Adipocyte (in vitro differentiated cells): ENCODE results near the gene UNCX.
A peak's percentile ranks its signal among the peaks of the same experiment; 100 is the strongest.

ENCODE experiments used
- DNase-seq: peaks from one replicate; pipeline ENCODE4 v3.0.0-alpha.2; 2015; ENCODE audit warnings: low read depth
- H3K27me3 ChIP-seq: replicated peaks from 2 replicates; pipeline ENCODE4 v1.7.0; 2013; ENCODE audit warnings: mild to moderate bottlenecking, low read length, moderate library complexity; ENCODE audit not compliant: control insufficient read depth, insufficient read depth
- H3K36me3 ChIP-seq: 2 replicates; pipeline ENCODE4 v1.7.0; 2013; ENCODE audit warnings: low read length, mild to moderate bottlenecking, moderate library complexity; ENCODE audit not compliant: control insufficient read depth, insufficient read depth, severe bottlenecking
- H3K4me1 ChIP-seq: 2 replicates; pipeline ENCODE4 v1.7.0; 2013; ENCODE audit warnings: mild to moderate bottlenecking, low read length, moderate library complexity; ENCODE audit not compliant: control insufficient read depth, insufficient read depth
- H3K4me3 ChIP-seq: 2 replicates; pipeline ENCODE4 v1.7.0; 2013; ENCODE audit warnings: mild to moderate bottlenecking, low read length, moderate library complexity
- H3K9ac ChIP-seq: 2 replicates; pipeline ENCODE4 v1.7.0; 2013; ENCODE audit warnings: mild to moderate bottlenecking, low read length, moderate library complexity
- H3K9me3 ChIP-seq: 2 replicates; pipeline ENCODE4 v1.7.0; 2013; ENCODE audit warnings: mild to moderate bottlenecking, low read length, moderate library complexity; ENCODE audit not compliant: control insufficient read depth

Gene UNCX

DNA sequence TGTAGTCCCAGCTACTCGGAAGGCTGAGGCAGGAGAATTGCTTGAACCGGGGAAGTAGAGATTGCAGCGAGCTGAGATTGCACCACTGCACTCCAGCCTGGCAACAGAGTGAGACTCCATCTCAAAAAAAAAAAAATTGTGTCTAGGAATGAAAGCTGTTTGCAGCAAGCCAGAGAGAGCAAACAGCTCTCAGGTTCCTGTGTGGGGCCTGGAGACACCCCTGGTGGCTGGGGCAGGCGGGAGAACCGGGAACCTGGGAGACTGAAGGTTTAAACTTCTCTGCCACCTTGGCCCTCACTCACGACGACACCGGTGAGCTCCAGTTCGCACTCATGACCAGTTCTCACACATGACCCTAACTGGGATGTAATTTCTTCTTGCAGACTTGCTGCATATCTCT is 13.2 kb upstream of the UNCX start:
- Histone ChIP-seq H3K9ac (no peak overlapping the region), H3K4me3 (no peak overlapping the region), H3K9me3 (no peaks in the 10 kb centered on the region), H3K4me1 (no peaks in the 10 kb centered on the region), H3K27me3 (peaks cover 56% of the 10 kb centered on the region), H3K36me3 (no peaks in the 10 kb centered on the region)
- no peak for DNase-seq

DNA sequence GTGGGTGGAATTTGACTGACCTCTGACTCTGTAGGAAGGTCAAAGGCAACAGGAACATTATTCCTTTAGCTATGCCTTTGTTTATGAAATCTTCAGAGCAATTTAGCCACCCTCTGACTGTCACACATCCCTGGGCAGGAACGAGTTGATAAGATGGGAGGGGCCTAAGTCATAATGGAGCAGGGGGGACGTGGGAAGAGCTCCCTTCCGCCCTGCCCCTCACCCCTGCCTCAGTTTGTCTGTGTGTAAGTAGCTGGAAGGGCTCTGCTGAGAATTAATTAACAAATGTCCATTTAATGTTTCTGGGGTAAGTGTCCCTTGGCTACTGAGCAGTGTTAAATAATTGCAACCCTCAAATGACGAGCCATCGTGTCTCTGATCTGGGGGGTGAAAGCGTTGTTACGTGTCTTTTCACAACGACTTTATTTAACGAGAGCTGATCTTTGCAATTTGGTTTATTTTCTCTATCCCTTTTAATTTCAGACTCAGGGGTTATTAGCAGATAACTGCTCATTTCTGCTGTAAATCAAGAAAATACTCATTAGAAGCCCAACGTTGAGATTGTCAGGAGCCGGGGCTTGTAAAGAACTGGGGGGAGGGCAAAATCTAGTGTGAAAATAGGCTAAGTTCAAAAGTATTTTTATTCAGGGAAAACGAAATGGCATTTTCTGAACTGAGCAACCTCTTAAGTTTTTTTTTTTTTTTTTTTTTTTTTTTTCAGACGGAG is 12.5 kb upstream of the UNCX start:
- Histone ChIP-seq H3K4me3 (no peak overlapping the region), H3K36me3 (no peaks in the 10 kb centered on the region), H3K9ac (no peak overlapping the region), H3K27me3 (peaks cover 52% of the 10 kb centered on the region), H3K9me3 (no peaks in the 10 kb centered on the region), H3K4me1 (no peaks in the 10 kb centered on the region)
- no peak for DNase-seq

GRCh38 chr7:1220977-1221745 is 11.5 kb upstream of the UNCX start:
- Histone ChIP-seq H3K9ac (no peak overlapping the region), H3K4me3 (no peak overlapping the region), H3K36me3 (no peaks in the 10 kb centered on the region), H3K4me1 (no peaks in the 10 kb centered on the region), H3K27me3 (peaks cover 57% of the 10 kb centered on the region), H3K9me3 (no peaks in the 10 kb centered on the region)
- DNase-seq: no peak

DNA sequence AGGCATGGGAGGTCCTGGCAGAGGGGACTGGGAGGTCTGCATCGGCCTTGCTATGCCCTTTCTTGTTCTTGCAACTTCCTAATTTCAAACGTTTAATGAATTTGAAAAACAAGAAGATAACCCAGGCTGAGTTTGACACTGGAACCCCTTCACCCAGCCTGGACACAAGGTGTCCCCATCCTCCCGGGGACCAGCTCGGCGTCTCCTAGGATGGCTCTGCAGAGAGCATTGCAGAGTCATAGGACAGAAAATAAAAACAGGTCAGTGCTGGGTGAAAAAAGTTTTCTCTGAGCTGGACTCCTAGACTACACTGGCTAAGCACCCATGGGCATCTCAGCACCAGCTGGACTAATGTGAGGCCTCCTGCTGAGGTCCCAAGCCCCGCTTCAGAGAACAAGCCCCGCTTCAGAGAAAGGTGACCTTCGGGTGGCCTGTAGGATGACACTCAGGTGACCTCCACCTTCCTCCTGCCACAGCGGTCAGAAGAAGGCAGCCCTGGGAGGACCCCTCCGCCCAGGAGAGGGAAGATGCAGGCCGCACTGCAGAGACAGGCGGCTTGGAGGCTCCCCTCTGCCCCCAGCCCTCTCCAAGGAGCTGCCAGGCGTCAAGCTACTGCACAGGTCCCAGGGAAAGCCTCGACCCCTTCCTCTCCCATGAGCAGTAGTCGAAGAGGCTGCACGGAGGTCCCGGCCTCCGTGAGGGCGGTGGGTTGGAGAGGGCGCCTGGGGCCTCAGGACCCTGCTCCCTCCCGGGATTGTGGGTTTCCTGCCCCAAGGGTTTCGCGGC is 9.3 kb upstream of the UNCX start:
- Histone ChIP-seq H3K9me3 (no peaks in the 10 kb centered on the region), H3K27me3 (peaks cover 70% of the 10 kb centered on the region), H3K4me1 (no peaks in the 10 kb centered on the region), H3K4me3 (no peak overlapping the region), H3K36me3 (no peaks in the 10 kb centered on the region), H3K9ac (no peak overlapping the region)
- no peak for DNase-seq

DNA sequence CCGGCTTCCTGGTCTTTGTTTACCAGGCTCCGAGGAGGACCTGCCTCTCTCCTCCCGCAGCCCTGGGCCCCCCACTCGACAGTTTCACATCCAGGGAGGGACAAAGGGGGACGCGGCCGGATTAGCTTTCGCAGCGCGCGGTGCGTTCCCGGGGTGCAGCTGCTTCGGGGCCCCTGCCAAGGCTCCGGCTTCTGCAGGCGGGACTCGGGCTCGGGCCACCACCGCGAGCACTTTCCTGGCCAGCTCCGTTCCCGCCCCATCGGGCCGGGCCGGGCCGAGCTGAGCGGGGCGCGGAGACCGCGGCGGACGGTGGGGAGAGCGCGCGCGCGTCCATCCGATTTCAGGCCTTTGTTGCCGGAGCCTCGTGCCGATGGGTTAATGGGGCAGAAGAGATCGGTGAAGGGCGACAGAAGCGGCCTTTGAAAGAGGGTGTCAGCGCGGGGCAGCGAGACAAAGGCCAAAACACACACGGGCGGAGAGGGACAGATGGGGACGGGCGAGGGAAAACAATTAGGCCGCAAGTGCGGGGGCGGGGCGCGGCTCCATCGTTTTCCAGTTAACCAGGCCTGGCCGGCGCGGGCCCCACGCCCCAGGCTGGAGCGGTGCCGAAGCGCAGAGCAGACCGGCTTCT is 8.5 kb upstream of the UNCX start:
- H3K4me1 ChIP-seq: no peaks in the 10 kb centered on the region
- H3K4me3 ChIP-seq: no peak overlapping the region
- H3K9ac ChIP-seq: no peak overlapping the region
- no peaks in the 10 kb centered on the region for H3K9me3 ChIP-seq
- H3K27me3 ChIP-seq: peaks cover 72% of the 10 kb centered on the region
- DNase-seq: no peak
- no peaks in the 10 kb centered on the region for H3K36me3 ChIP-seq

DNA sequence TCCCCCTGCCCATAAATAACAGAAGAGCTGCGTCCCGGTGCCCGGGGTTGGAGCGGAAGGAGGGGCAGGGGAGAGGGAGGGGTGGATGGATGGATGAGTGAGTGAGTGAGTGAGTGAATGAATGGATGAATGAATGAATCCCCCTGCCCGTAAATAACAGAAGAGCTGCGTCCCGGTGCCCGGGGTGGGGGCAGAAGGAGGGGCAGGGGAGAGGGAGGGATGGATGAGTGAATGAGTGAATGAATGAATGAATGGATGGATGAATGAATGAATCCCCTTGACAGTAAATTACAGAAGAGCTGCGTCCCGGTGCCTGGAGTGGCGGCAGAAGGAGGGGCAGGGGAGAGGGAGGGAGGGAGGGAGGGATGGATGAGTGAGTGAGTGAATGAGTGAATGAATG is 7.6 kb upstream of the UNCX start:
- H3K4me1 ChIP-seq: no peaks in the 10 kb centered on the region
- H3K9ac ChIP-seq: no peak overlapping the region
- DNase-seq: no peak
- no peak overlapping the region for H3K4me3 ChIP-seq
- no peaks in the 10 kb centered on the region for H3K9me3 ChIP-seq
- no peaks in the 10 kb centered on the region for H3K36me3 ChIP-seq
- H3K27me3 ChIP-seq: peaks cover 69% of the 10 kb centered on the region

DNA sequence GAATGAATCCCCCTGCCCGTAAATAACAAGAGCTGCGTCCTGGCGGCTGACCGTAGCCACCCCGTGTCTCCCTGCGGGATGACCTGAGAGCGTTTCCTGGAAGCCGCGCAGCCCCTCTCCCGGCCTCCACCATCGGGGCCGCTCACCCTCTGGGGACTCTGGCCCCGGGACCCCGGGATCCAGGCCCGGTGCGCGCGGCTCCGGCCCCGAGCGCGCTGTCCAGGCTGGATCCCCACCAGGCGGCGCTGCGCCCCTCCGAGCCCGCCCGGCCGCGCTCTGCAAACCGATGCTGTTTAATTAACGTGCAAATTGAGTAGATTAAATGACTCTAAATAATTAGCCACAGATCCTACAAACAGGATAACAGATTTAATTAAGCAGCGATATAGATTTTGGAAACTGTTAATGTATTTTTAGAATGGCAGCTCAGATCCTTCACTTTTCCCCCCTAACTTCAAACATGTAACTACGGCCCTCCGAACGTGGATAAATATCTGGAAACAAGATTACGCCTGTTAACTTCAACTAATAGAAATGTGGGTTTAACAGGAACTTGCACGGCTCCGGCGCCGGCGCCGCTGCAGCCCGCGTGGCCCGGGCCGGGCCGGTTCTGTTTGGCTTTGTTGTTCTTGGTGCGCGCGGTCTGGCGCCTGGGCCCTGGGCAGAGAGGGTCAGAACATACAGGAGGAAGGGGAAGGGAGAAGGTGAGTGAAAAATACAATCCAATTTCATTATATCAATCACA is 7.1 kb upstream of the UNCX start:
- no peak overlapping the region for H3K4me3 ChIP-seq
- no peak overlapping the region for H3K9ac ChIP-seq

GRCh38 chr7:1226186-1226901 is 6.3 kb upstream of the UNCX start:
- peaks cover 67% of the 10 kb centered on the region for H3K27me3 ChIP-seq
- no peak for DNase-seq
- no peaks in the 10 kb centered on the region for H3K36me3 ChIP-seq
- no peak overlapping the region for H3K4me3 ChIP-seq
- H3K9ac ChIP-seq: no peak overlapping the region
- no peaks in the 10 kb centered on the region for H3K9me3 ChIP-seq
- H3K4me1 ChIP-seq: no peaks in the 10 kb centered on the region

More for the DNA sequence above, 7.1 kb upstream of the UNCX start:
- DNase-seq: peak; percentile 40
- Histone ChIP-seq H3K9me3 (no peaks in the 10 kb centered on the region), H3K36me3 (no peaks in the 10 kb centered on the region), H3K4me1 (no peaks in the 10 kb centered on the region), H3K27me3 (peaks cover 67% of the 10 kb centered on the region)

DNA sequence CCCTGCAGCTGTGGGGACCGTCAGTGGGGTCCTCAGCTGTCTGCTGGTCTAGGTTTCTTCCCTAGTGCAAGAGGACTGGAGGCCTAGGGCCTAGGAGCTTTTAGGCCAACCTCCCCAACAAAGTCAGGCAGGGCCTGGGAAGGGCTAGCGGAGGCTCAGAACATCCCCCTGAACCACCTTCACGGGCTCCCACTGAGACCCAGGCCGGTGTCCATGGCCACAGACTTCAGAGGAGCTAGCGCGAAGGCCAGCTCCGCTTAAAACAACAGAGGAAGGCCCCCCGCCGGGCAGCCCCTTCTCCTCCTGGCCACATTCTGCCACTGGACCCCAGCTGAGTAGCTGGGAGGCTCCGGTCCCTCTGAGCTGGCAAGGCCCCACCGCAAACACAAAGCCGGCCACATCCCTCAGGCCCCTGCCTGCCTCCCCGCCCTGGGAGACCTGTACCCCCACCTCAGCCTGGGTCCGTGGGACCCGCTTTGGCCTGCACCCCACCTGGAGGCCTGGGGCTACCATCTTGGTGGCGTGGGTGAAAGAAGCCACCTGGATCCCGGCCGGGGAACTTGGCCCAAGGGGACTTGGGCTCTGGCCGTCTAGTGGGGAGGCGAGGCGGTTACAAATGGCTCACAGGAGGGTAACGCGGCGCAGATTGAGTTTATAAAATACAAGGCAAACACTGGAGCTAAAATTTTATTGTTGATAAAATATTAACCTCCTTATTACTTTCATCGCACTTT is 5.4 kb upstream of the UNCX start:
- DNase-seq: no peak
- H3K27me3 ChIP-seq: peaks cover 73% of the 10 kb centered on the region

More for the DNA sequence above, 5.4 kb upstream of the UNCX start:
- Histone ChIP-seq H3K9ac (no peak overlapping the region), H3K36me3 (no peaks in the 10 kb centered on the region), H3K9me3 (no peaks in the 10 kb centered on the region), H3K4me1 (no peaks in the 10 kb centered on the region), H3K4me3 (no peak overlapping the region)
